Measurements from ENCODE around the gene GPR143.

GPR143 gene

GRCh38 chrX:9687899-9688298 lies 77.7 kb downstream of the GPR143 start:
- intact Hi-C loops (cut with micrococcal nuclease), result no loop called here
- no peaks in the 10 kb centered on the region for H3K9me3 Mint-ChIP-seq
- H3K27me3 Mint-ChIP-seq, result no peaks in the 10 kb centered on the region
- no peak overlapping the region for H3K4me3 Mint-ChIP-seq
- no peaks in the 10 kb centered on the region for H3K4me1 Mint-ChIP-seq (ENCODE audit: low read depth)
- peaks cover 93% of the 10 kb centered on the region for H3K36me3 Mint-ChIP-seq (ENCODE audit: low read depth)
- no peak overlapping the region for H3K27ac Mint-ChIP-seq

- H3K27me3 Mint-ChIP-seq, result no peaks in the 10 kb centered on the region
- intact Hi-C loops (cut with micrococcal nuclease), result no loop called here
- peaks cover 87% of the 10 kb centered on the region for H3K36me3 Mint-ChIP-seq (ENCODE audit: low read depth)
- no peak overlapping the region for H3K4me3 Mint-ChIP-seq
- no peaks in the 10 kb centered on the region for H3K9me3 Mint-ChIP-seq
- no peaks in the 10 kb centered on the region for H3K4me1 Mint-ChIP-seq (ENCODE audit: low read depth)
- H3K27ac Mint-ChIP-seq, result no peak overlapping the region
These were observed 82.3 kb downstream of the GPR143 start for GRCh38 chrX:9683350-9683749.

GRCh38 chrX:9682861-9683260 lies 82.8 kb downstream of the GPR143 start:
- H3K27me3 Mint-ChIP-seq, result no peaks in the 10 kb centered on the region
- H3K27ac Mint-ChIP-seq, result no peak overlapping the region
- intact Hi-C loops (cut with micrococcal nuclease), result no loop called here

GRCh38 chrX:9682456-9682855 lies 83.2 kb downstream of the GPR143 start:
- Mint-ChIP-seq H3K4me3 (no peak overlapping the region), H3K27ac (no peak overlapping the region), H3K9me3 (no peaks in the 10 kb centered on the region), H3K4me1 (ENCODE audit: low read depth) (peaks cover 8% of the 10 kb centered on the region), H3K27me3 (no peaks in the 10 kb centered on the region), H3K36me3 (ENCODE audit: low read depth) (peaks cover 79% of the 10 kb centered on the region)
- intact Hi-C loops (cut with micrococcal nuclease), result no loop called here

More at GRCh38 chrX:9682861-9683260, 82.8 kb downstream of the GPR143 start:
- no peaks in the 10 kb centered on the region for H3K9me3 Mint-ChIP-seq
- peaks cover 4% of the 10 kb centered on the region for H3K4me1 Mint-ChIP-seq (ENCODE audit: low read depth)
- peaks cover 83% of the 10 kb centered on the region for H3K36me3 Mint-ChIP-seq (ENCODE audit: low read depth)
- no peak overlapping the region for H3K4me3 Mint-ChIP-seq

- H3K36me3 Mint-ChIP-seq (ENCODE audit: low read depth), result peaks cover 68% of the 10 kb centered on the region
- no peaks in the 10 kb centered on the region for H3K9me3 Mint-ChIP-seq
- H3K27me3 Mint-ChIP-seq, result no peaks in the 10 kb centered on the region
- H3K4me1 Mint-ChIP-seq (ENCODE audit: low read depth), result peaks cover 19% of the 10 kb centered on the region
- intact Hi-C loops (cut with micrococcal nuclease), result no loop called here
- no peak overlapping the region for H3K27ac Mint-ChIP-seq
- H3K4me3 Mint-ChIP-seq, result no peak overlapping the region
These were observed 84.2 kb downstream of the GPR143 start for GRCh38 chrX:9681422-9681821.

- intact Hi-C loops (cut with micrococcal nuclease), result no loop called here
- peaks cover 23% of the 10 kb centered on the region for H3K4me1 Mint-ChIP-seq (ENCODE audit: low read depth)
- H3K27me3 Mint-ChIP-seq, result no peaks in the 10 kb centered on the region
- no peak overlapping the region for H3K4me3 Mint-ChIP-seq
- no peaks in the 10 kb centered on the region for H3K9me3 Mint-ChIP-seq
- H3K27ac Mint-ChIP-seq, result no peak overlapping the region
- peaks cover 64% of the 10 kb centered on the region for H3K36me3 Mint-ChIP-seq (ENCODE audit: low read depth)
These were observed 84.6 kb downstream of the GPR143 start for GRCh38 chrX:9681011-9681410.

GRCh38 chrX:9678215-9678965 lies 87.3 kb downstream of the GPR143 start:
- intact Hi-C loops (cut with micrococcal nuclease), result loop anchor here (10.0 kb wide), 1 partner anchor 334 kb away; no protein-coding TSS in a partner anchor
- Mint-ChIP-seq H3K36me3 (ENCODE audit: low read depth) (peaks cover 47% of the 10 kb centered on the region), H3K4me1 (ENCODE audit: low read depth) (peaks cover 25% of the 10 kb centered on the region), H3K27ac (peak overlapping the region; percentile 98), H3K27me3 (no peaks in the 10 kb centered on the region), H3K9me3 (no peaks in the 10 kb centered on the region), H3K4me3 (no peak overlapping the region)

- Mint-ChIP-seq H3K27me3 (no peaks in the 10 kb centered on the region), H3K36me3 (ENCODE audit: low read depth) (peaks cover 36% of the 10 kb centered on the region), H3K27ac (peak overlapping the region; percentile 98), H3K4me1 (ENCODE audit: low read depth) (peaks cover 37% of the 10 kb centered on the region), H3K9me3 (no peaks in the 10 kb centered on the region), H3K4me3 (peak overlapping the region; percentile 63)
- intact Hi-C loops (cut with micrococcal nuclease), result loop anchor here (10.0 kb wide), 1 partner anchor 332 kb away; no protein-coding TSS in a partner anchor
These were observed 88.4 kb downstream of the GPR143 start for GRCh38 chrX:9677098-9677739.

GRCh38 chrX:9676738-9677097 lies 88.9 kb downstream of the GPR143 start:
- Mint-ChIP-seq H3K27ac (peak overlapping the region; percentile 98), H3K4me1 (ENCODE audit: low read depth) (peaks cover 42% of the 10 kb centered on the region), H3K27me3 (no peaks in the 10 kb centered on the region), H3K4me3 (peak overlapping the region; percentile 63), H3K36me3 (ENCODE audit: low read depth) (peaks cover 31% of the 10 kb centered on the region), H3K9me3 (no peaks in the 10 kb centered on the region)
- intact Hi-C loops (cut with micrococcal nuclease), result loop anchor here (10.0 kb wide), 1 partner anchor 332 kb away; no protein-coding TSS in a partner anchor

- no peaks in the 10 kb centered on the region for H3K27me3 Mint-ChIP-seq
- peaks cover 27% of the 10 kb centered on the region for H3K36me3 Mint-ChIP-seq (ENCODE audit: low read depth)
- no peak overlapping the region for H3K4me3 Mint-ChIP-seq
- intact Hi-C loops (cut with micrococcal nuclease), result loop anchor here (10.0 kb wide), 1 partner anchor 332 kb away; no protein-coding TSS in a partner anchor
- peak overlapping the region; percentile 98 for H3K27ac Mint-ChIP-seq
- H3K4me1 Mint-ChIP-seq (ENCODE audit: low read depth), result peaks cover 46% of the 10 kb centered on the region
- H3K9me3 Mint-ChIP-seq, result no peaks in the 10 kb centered on the region
These were observed 89.3 kb downstream of the GPR143 start for GRCh38 chrX:9676306-9676705.

All from dendritic cell treated with granulocyte-macrophage colony-stimulating factor and Interleukin-4, amounts not matched to agents 40 ng/mL and 50 ng/mL, for 4 days (primary cell).